Fibroblast of skin of abdomen (primary cell): Measurements from ENCODE around the gene NDUFC2. TPM values are rescaled to one million over a fixed set of nuclear protein-coding genes. Genes with fewer than 3 reads are reported as not detected.
A peak's percentile ranks its signal among the peaks of the same experiment; 100 is the strongest.
"Not testable (repeated sequence)": the region's sequence is repeated elsewhere in the genome, so short reads cannot be mapped to it uniquely, and the experiment has no call there.

Experiments
- DNase-seq: peaks from one replicate; pipeline ENCODE4 v3.0.0-alpha.2; 2013
- polyA plus RNA-seq, 2 experiments: library from polyadenylated mRNA; unstranded; fragments of 120-200 nt; gene quantifications; one replicate each; pipeline ENCODE4 v1.2.1, GENCODE V29; 2013; ENCODE audit not compliant: insufficient read length in 2 of 2

Gene NDUFC2
- polyA plus RNA-seq (2013, experiment 1 of 2; ENCODE audit: insufficient read length) = 161 TPM
- 163 TPM for polyA plus RNA-seq (2013, experiment 2 of 2; ENCODE audit: insufficient read length)

DNA sequence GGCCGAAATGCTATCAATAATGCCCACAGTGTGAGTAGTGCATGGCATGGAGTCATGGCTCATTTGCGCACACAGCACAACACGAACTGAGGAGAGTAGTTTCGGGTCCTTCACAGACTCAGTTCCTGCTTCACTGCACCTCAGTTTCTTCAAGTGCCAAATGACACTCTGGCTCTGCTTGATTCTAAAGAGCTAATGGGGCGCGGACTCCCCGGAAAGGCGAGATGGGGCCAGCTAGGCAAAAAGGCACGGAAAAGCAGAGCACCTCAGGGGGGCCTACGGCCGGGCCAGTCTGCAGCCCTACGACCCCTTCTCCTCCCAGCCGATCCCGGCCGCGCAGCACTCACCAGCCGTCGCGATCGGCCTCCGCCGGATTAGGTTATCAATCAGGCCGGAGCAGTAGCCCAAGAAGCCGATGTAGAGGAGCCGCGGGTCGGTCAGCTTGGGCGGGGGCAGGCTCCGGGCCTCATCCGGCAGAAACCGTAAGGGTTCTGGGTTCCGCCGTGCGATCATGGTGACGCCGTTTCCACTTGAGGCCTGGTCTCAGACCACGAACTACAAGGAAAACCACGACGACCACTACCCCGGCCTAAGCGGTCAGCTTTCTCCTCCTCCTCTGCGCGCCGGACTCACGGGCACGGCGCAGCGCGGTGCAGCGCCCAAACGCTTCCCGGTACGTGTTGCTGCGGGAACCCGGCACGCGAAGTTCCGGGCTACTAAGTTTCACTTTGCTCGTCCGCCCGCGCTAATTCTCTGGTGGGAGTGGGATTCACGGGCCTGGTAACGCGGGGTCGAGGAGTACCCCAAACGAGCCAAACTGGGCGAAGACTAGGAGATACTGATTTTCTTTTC, at the start of gene NDUFC2:
TSS of gene NDUFC2 (minus strand) at position 631 of the 852 bp plus-strand sequence. CDS start at position 513, 118 bp downstream.
- peak; percentile 80 for DNase-seq

DNA sequence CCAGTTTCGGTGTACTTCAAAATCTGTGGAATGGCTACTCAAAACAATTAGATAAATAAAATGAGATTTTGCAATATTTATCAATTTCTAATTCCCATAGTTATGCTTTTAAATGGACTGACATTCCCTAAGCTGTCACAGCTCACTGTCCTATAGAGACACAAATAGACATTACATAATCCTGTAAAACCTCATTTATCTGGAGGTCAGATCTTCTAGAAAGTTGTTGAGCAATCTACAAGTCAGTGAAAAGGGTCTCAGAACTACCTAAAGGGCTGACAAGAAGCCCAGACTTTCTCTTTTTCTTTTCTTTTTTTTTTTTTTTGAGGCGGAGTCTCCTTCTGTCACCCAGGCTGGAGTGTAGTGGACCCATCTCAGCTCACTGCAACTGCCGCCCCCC, 47.7 kb upstream of the NDUFC2 start:
- DNase-seq = no peak

DNA sequence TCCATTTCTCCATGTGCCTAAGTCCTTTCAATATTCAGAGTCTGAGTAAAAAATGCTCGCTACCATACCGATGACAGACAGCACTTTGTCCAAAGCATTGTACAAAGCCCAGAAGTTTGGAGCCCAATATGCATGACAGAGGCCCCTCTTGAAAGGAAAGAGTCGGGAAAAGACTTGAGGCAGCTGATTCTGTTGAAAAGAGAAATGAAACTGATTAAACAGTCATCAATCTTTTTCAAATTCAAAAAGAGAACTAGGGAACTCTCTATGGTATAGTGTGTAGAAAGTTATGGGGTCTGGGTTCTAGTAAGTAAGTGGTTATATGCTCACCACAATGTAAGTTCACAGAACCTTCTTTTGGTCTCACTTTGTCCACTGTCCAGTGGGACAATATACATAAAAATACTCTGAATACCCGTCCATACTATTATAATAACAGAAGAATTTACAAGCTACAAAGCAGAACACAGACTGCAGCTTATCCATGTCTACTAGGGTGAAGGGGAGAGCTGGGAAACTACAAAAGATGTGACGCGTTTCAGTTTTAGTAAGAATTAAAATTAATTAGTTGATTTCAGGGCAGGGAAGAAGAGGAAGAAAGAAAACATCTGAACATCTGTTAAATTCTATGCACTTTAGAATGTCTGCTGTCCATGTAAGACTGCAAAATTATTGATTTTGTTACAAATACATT, 33.1 kb upstream of the NDUFC2 start:
- no peak for DNase-seq

DNA sequence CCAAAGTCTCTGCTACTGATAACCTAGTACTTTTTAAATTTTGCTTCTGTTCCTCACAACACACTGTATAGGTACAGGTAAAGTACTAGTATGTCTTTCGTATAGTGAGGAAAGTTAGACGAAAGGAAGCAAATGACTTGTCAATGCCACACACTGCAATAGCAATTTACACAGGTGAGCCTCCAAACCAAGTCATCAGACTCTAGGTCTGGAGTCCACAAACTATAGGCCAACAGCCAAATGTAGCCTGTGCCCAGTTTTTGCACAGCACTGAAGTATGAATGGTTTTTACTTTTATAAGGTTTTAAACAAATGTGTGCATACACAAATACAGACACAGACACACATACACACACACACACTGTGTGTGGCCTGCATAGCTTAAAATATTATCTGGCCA, 31.6 kb upstream of the NDUFC2 start:
- no peak for DNase-seq

DNA sequence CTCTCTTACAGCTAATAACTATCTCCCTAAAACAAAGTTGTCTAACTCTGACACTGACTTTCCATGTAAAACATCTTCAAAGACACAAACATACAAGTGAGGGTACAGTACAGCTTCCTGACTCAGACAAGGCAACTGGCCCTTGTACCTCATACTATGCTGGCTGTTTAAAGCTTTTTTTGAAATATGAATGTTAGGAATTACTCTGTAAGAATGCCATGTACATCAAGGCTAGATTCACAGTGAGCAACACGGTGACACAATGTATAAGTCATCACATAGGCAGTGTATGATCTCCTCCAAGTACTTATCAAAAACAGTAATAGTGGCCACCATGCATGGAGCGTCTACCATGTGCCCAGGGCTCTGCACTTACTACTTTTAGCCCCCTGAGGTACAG, 31.2 kb upstream of the NDUFC2 start:
- DNase-seq = peak; percentile 22

DNA sequence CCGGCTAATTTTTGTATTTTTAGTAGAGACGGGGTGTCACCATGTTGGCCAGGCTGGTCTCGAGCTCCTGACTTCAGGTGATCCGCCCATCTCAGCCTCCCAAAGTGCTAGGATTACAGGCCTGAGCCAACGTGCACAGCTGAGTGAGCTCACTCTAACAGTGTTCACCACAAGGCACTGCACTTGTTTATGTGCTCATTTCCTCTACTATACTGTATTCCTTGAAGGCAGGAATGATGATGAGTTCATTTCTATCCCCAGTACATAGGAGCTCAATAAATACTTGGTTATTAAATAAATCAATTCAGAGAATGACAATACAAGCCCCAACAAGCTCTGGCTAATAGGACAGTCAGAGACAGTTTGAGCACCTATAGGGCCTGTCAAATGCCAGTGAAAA, 30.7 kb upstream of the NDUFC2 start:
- no peak for DNase-seq

DNA sequence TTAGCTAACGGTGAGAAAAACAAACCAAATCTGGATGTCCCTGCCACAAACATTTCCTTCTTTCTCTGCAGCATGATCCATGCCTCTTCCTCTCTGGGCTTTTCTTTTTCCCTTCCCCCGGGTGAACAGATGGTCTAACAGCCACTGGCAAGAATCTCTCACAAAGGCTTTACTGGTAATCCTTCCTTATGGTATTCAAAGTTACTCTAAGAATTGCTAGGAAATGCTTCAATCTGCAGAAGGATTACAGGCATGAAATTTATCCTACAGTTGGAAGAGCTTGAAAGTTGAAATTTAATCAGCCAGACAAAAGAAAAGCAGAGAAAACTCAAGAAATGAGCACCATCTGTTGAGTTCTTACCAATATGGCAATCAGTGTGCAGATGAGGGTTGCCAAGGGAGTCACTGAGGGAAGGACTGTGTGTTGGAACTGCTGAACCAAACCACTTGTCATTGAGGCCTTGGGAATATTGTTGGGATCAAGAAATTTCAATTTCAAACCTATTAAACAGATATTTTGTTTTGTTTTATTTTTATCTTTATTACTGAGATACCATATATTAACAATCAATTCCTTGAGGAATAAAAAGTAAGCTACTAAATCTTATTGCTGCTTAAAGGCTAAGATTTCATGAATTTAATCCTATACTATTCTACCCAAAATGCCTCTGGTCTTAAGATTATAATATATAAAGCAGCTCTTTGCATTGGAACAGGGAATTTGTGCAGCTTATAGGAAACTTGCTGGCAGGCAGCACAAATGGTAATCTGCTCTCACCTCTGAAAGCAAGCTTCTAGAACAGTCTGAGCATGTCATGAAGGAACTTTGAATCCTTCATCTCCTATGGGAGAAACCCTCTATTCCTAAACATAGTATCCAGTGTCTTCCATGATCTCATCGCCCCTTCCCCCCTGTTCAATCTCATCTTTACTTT, 29.7 kb upstream of the NDUFC2 start:
- no peak for DNase-seq

DNA sequence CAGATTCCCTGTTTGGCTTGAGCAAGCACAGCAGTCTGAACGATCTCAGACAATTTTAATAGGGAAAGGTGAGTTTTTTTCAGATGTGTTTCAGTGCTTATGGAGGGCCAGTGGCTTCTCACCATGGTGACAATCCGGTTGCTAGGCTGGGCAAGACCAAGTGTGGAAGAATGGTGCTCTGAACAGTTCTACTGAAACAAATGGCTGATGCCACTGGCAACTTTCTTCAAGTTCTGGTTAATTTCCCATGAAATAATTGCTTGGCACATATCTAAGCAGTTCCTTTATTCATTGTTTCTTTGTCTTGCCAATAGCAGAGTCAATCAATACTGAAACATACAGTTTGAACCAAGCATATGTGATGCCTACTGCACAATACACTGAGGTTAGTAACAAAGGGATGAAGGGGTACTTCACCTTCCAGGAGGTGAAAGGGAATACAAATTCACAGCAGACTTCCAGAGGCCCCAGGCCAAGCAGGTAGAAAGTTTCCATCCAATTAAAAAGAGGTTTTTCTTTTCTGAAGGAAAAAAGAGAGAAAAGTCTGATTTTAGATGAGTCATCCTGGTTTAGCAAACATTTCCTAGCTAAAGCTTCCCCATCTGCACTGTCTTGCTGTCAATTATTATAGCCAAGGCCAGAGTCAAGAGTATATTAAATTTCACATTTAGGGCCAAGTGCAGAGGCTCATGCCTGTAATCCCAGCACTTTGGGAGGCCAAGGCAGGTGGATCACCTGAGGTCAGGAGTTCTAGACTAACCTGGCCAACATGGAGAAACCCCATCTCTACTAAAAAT, 21.2 kb upstream of the NDUFC2 start:
- no peak for DNase-seq

DNA sequence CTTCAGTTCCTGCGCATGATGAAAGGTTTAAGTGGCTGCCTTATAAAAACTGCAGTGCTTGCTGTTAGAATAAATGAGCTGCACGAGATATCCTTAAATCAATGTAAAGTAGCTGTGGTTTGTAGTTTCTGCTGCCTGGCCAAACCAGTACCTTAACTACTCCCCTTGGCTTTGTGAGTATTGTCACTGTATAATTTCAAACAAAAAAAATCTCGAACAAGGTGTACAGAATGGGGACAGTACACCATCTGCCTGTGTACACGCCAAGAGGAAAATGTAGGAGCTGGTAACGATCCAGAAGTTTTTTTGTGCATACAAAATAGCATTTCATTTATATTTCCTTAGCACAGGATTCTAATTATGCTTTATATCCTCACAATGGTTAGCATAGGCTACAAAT, 20.6 kb upstream of the NDUFC2 start:
- DNase-seq = no peak

DNA sequence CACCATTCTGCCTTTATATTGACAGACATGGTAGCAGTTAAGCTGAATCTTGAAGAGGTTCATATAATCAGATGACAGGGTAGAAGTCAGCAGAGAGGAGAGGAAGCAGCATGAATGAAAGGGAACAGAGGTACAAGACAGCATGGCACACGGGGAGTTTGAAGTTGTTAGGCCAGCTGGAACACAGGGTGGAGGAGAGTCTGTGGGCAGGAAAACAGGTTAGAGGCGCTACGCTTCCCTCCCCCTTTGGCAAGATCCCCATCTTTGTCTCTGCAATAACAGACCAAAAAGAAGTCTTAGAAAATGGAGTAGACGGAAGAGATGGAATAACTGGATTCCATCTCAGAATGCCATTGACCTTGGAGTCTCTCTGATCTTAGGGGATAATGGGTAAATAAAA, 20.0 kb upstream of the NDUFC2 start:
- DNase-seq = no peak

DNA sequence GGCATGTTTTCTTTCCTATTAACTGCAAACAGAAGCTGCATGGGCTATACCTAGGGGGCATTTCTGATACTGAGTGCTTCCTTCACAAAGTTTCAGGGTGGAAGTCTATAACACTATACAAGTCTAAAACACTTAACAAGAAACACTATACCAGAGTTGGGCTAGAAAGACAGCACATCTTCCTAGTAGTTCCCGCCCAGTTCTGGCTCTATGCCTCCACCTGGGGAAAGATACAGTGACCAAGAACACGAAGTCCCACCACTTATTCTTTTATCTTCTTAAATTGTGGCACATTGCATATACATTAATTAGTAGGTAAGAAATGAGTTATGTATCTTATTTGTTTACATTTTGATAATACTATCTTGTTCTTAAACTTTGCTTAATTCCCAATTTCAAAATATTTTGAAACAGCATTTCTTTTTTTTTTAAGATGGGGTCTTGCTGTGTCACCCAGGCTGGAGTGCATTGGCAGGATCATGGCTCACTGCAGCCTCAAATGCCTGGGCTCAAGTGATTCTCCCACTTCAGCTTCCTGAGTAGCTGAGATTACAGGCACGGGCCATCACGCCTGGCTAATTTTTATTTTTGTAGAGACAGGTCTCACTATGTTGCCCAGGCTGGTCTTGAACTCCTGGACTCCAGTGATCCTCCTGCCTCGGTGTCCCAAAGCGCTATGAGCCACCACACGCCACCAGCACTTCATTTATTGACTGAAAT, 18.2 kb upstream of the NDUFC2 start:
- no peak for DNase-seq

DNA sequence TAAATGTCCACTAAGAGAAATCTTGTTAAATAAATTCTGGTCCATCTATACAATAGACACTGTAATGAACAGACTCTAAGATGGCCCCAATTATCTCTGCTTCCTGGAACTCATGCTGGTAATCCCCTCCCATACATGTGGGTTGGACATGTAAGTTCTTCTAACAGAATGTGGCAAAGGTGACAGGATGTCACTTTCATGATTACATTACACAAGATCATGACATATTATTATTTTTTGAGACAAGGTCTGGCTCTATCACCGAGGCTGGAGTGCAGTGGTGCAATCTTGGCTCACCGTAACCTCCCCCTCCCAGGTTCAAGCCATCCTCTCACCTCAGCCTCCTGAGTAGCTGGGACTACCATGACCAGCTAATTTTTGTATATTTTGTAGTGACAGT, 14.6 kb upstream of the NDUFC2 start:
- no peak for DNase-seq

DNA sequence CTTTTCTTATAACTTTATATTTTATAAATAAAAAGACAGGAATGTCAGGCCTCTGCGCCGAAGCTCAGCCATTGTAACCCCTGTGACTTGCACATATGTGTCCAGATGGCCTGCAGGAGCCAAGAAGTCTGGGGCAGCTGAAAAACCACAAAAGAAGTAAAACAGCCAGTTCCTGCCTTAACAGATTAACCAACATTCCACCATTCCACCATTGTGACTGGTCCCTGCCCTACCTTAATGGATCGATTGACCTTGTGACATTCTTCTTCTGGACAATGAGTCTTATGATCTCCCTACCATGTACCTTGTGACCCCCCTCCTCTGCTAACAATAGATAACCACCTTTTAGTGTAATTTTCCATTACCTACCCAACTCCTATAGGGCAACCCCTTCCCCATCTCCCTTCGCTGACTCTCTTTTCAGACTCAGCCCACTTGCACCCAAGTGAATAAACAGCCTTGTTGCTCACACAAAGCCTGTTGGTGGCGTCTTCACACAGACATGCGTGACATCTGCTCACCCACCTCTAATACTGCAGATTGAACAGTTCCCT, 6.9 kb upstream of the NDUFC2 start:
- DNase-seq = not testable (repeated sequence)

DNA sequence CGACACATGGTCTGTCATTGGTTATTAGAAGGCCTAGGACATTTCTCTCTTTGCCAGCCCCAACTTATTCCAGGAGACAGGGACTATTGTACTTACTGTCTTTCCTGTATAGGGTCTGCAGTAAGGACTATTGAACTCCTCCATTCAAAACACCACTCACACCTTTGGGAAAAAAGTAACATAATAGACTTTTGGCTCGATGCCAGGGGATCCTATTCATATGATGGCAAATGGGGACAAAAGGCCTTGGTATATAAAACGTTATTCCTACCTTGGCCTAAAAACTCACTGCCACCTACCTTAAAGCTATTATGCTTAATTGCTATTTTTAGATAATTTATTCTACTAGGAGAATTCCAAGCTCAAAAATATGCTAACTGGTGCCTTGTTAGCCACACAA, 6.3 kb upstream of the NDUFC2 start:
- no peak for DNase-seq

DNA sequence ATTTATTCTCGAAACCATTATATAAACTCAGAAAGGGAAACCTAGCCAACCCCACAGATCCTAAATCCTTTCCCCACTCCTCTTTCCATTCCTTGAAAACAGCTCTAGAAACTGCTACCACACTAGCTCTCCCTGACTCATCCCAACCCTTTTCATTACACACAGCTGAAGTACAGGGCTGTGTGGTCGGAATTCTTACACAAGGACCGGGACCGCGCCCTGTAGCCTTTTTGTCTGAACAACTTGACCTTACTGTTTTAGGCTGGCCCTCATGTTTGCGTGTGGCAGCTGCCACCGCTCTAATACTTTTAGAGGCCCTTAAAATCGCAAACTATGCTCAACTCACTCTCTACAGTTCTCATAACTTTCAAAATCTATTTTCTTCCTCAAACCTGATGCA, 4.8 kb upstream of the NDUFC2 start:
- DNase-seq = not testable (repeated sequence)

DNA sequence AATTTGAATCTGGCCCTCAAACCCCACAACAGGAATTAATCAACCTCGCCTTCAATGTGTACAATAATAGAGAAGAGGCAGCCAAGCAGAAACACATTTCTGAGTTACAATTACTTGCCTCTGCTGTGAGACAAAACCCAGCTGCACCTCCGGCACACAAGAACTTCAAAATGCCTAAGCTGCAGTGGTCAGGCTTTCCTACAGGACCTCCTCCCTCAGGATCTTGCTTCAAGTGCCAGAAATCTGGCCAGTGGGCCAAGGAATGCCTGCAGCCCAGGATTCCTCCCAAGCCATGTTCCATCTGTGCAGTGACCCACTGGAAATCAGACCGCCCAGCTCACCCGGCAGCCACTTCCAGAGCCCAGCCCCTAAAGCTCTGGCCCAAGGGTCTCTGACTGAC, 3.4 kb upstream of the NDUFC2 start:
- DNase-seq = no peak

DNA sequence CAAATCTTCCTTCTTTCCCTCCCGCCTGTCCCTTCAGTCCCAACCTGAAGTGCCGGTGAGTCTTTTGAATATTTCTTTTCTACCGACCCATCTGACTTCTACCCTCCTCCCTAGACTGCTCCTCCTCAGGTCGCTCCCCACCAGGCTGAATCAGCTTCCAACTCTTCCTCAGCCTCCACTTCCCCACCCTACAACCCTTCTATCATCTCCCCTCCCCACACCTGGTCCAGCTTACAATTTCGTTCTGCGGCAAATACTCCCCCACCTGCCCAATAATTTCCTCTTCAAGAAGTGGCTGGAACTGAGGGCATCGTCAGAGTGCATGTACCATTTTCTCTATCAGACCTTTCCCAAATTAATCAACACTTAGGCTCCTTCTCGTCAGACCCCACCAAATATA, 2.5 kb upstream of the NDUFC2 start:
- DNase-seq = no peak

DNA sequence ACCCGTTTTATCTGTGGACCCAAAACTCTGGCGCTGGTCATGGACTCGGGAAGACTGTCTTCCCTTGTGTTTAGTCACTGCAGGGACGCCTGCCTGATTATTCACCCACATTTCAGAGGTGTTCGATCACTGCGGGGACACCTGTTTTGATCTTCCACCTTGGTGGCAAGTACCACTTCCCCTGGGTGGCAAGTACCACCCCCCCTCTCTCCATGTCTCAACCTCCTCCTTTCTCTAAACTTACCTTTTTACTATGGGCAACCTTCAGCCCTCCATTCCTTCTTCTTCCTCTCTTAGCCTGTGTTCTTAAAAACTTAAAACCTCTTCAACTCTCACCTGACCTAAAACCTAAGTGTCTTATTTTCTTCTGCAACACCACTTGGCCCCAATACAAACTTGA, 1.9 kb upstream of the NDUFC2 start:
- DNase-seq = no peak

DNA sequence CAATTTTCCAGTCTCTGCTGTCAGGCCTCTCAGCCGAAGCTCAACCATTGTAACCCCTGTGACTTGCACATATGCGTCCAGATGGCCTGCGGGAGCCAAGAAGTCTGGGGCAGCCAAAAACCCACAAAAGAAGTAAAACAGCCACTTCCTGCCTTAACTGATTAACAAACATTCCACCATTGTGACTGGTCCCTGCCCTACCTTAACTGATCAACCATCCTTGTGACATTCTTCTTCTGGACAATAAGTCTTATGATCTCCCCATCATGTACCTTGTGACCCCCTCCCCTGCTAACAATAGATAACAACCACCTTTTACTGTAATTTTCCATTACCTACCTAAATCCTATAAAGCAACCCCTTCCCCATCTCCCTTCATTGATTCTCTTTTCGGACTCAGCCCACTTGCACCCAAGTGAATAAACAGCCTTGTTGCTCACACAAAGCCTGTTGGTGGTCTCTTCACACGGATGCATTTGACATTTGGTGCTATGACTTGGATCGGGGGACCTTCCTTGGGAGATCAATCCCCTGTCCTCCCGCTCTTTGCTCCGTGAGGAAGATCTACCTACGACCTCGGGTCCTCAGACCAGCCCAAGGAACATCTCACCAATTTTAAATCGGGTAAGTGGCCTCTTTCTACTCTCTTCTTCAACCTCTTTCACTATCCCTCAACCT, 1.3 kb upstream of the NDUFC2 start:
- DNase-seq = peak; percentile 38

DNA sequence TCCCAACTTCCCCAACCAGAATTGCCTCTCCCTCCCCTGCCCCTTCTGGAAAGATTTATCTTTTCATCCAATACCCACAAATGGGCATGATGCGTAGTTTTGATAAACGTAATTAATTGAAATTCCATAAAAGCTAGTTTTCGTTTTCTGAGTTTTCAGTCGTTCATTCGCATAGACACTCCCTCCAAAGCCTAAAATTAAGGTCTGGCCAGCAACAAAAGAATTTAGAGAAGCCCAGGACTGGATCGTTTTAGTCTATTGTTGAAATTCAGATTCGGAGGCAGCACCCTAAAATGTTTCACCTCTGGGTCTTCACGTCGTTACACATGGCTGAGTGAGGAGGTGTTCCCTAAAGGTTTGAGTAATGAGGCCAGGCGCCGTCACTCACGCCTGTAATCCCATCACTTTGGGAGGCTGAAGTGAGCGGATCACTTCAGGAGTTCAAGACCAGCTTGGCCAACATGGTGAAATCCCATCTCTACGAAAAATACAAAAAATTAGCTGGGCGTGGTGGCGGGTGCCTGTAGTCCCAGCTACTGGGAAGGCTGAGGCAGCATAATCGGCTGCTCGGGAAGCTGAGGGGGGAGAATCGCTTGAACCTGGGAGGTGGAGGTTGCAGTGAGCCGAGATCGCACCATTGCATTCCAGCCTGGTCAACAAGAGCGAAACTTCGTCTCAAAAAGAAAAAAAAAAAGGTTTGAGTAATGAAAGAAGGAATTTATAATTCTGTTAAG, 589 bp upstream of the NDUFC2 start:
- no peak for DNase-seq
